HepG2 (cell line): ENCODE measurements around the gene UBL7. TPM values are rescaled to one million over a fixed set of nuclear protein-coding genes. Genes with fewer than 3 reads are reported as not detected.

Source experiments
- EHMT2 ChIP-seq: fragments of 200-600 bp; sonication (generic); IDR thresholded peaks from 2 replicates; pipeline ENCODE4 v1.7.0; 2017; ENCODE audit warnings: antibody characterized with exemption, low read depth, low read length, borderline replicate concordance
- GABPB1 ChIP-seq: IDR thresholded peaks from 2 replicates; pipeline ENCODE4 v1.6.1; 2016; ENCODE audit warnings: mild to moderate bottlenecking, missing genetic modification reagents, moderate library complexity, missing compliant biosample characterization
- GATAD2A ChIP-seq: IDR thresholded peaks from 2 replicates; pipeline ENCODE4 v1.6.1; 2016
- GTF3A ChIP-seq: sonication (generic); formaldehyde crosslinking; conservative IDR thresholded peaks from 2 replicates; pipeline ENCODE4 v1.4.0; 2020; ENCODE audit warnings: mild to moderate bottlenecking, missing genetic modification reagents
- GZF1 ChIP-seq: sonication (generic); formaldehyde crosslinking; IDR thresholded peaks from 2 replicates; pipeline ENCODE4 v1.5.1; 2020; ENCODE audit warnings: mild to moderate bottlenecking, missing genetic modification reagents
- HMGA1 ChIP-seq: sonication (generic); formaldehyde crosslinking; conservative IDR thresholded peaks from 2 replicates; pipeline ENCODE4 v1.4.0; 2020; ENCODE audit warnings: missing genetic modification reagents
- HNF4A ChIP-seq: sonication (generic); formaldehyde crosslinking; IDR thresholded peaks from 2 replicates; pipeline ENCODE4 v1.4.0; 2020; ENCODE audit warnings: missing genetic modification reagents
- HOXA3 ChIP-seq: sonication (generic); formaldehyde crosslinking; IDR thresholded peaks from 2 replicates; pipeline ENCODE4 v1.5.0; 2020; ENCODE audit warnings: missing genetic modification reagents
- IRF2 ChIP-seq: IDR thresholded peaks from 2 replicates; pipeline ENCODE4 v1.6.1; 2018; ENCODE audit warnings: missing genetic modification reagents, missing compliant biosample characterization
- MYC ChIP-seq: sonication (generic); formaldehyde crosslinking; IDR thresholded peaks from 2 replicates; pipeline ENCODE4 v1.9.0; 2021; ENCODE audit warnings: missing genetic modification reagents, borderline replicate concordance
- RERE ChIP-seq: IDR thresholded peaks from 2 replicates; pipeline ENCODE4 v1.6.1; 2016; ENCODE audit warnings: low read depth, missing genetic modification reagents, missing compliant biosample characterization
- SATB2 ChIP-seq: sonication (generic); formaldehyde crosslinking; IDR thresholded peaks from 2 replicates; pipeline ENCODE4 v1.5.0; 2020; ENCODE audit warnings: missing genetic modification reagents
- SIX4 ChIP-seq: sonication (generic); formaldehyde crosslinking; IDR thresholded peaks from 2 replicates; pipeline ENCODE4 v1.4.0; 2020; ENCODE audit warnings: missing genetic modification reagents
- SOX6 ChIP-seq, 2 experiments: fragments of 450-650 bp in 1 of 2; sonication (generic) in 1 of 2; formaldehyde crosslinking in 1 of 2; IDR thresholded peaks; 2 replicates each; pipeline versions ENCODE4 v1.4.0 to v1.6.1; 2017 to 2020; ENCODE audit warnings: antibody characterized with exemption in 1 of 2, mild to moderate bottlenecking in 1 of 2, missing genetic modification reagents in 1 of 2
- TARDBP ChIP-seq: sonication (generic); formaldehyde crosslinking; IDR thresholded peaks from 2 replicates; pipeline ENCODE4 v1.8.0; 2022; ENCODE audit warnings: mild to moderate bottlenecking, missing genetic modification reagents
- TSC22D2 ChIP-seq: sonication (generic); formaldehyde crosslinking; IDR thresholded peaks from 2 replicates; pipeline ENCODE4 v1.5.1; 2020; ENCODE audit warnings: missing genetic modification reagents, mild to moderate bottlenecking, borderline replicate concordance
- ZNF260 ChIP-seq: sonication (generic); formaldehyde crosslinking; IDR thresholded peaks from 2 replicates; pipeline ENCODE4 v1.4.0; 2020; ENCODE audit warnings: missing genetic modification reagents, low read depth, mild to moderate bottlenecking, borderline replicate concordance
- ZNF414 ChIP-seq: sonication (generic); formaldehyde crosslinking; IDR thresholded peaks from 2 replicates; pipeline ENCODE4 v1.5.0; 2020; ENCODE audit warnings: missing genetic modification reagents
- ZNF567 ChIP-seq: sonication (generic); formaldehyde crosslinking; IDR thresholded peaks from 2 replicates; pipeline ENCODE4 v1.8.1; 2023; ENCODE audit warnings: mild to moderate bottlenecking, missing genetic modification reagents, borderline replicate concordance
- ZNF674 ChIP-seq: sonication (generic); formaldehyde crosslinking; IDR thresholded peaks from 2 replicates; pipeline ENCODE4 v1.5.0; 2020; ENCODE audit warnings: low read depth, mild to moderate bottlenecking, missing genetic modification reagents
- polyA plus RNA-seq, 8 experiments: library from polyadenylated mRNA; depleted of rRNA in 3 of 8; stranded (reverse) in 7 of 8; unstranded in 1 of 8; fragments of >200 nt; fragmentation: Illumina TruSeq in 4 of 8; extraction: Trizol in 4 of 8; gene quantifications; 2 replicates each; pipeline versions ENCODE4 v1.2.1 to v1.2.3, GENCODE V29; 2011 to 2016; ENCODE audit warnings: low read depth in 4 of 8, missing spikeins in 1 of 8, mixed read lengths in 1 of 8; ENCODE audit not compliant: insufficient read depth in 1 of 8
- total RNA-seq, 5 experiments: library from RNA; depleted of rRNA; stranded (reverse); fragments of >200 nt; fragmentation: Illumina TruSeq; extraction: Trizol; gene quantifications; 2 replicates each; pipeline ENCODE4 v1.2.3, GENCODE V29; 2016; ENCODE audit warnings: low read depth in 1 of 5
- TF ChIP-seq, protein P1 (sequence below): sonication (generic); formaldehyde crosslinking; IDR thresholded peaks from 2 replicates; pipeline ENCODE4 v1.9.0; 2021; ENCODE audit warnings: missing genetic modification reagents, borderline replicate concordance

The UBL7 gene
- total and polyA plus RNA-seq, 2 of the 13 experiments (the other 11 are each of a cell fraction or from before 2014, with no cell fraction given): 55.0 to 63.5 TPM

GRCh38 chr15:74460871-74461846 lies at the start of gene UBL7 (continued):
- TF ChIP-seq RERE (CRISPR knock-in tag) (0 out of 2 replicates have a peak, but pooled peaks have one; percentile 22), GTF3A (CRISPR knock-in tag) (no peak), GZF1 (no peak), SOX6 (IDR thresholded peaks at IDR 0.05) (no peak), SOX6 (CRISPR knock-in tag; IDR thresholded peaks at IDR 0.05) (peak; percentile 83), SIX4 (peak; percentile 17; the same call in 1 of the 2 replicates), TARDBP (CRISPR knock-in tag) (peak; percentile 85; the same call in 1 of the 2 replicates), IRF2 (CRISPR knock-in tag) (peak; percentile 92), EHMT2 (no peak), ZNF414 (CRISPR knock-in tag) (no peak), MYC (CRISPR knock-in tag) (peak; percentile 90), SATB2 (CRISPR knock-in tag) (0 out of 2 replicates have a peak, but pooled peaks have one; percentile 14), ZNF674 (CRISPR knock-in tag) (no peak), HOXA3 (CRISPR knock-in tag) (peak; percentile 90), HMGA1 (CRISPR knock-in tag) (no peak), GABPB1 (CRISPR knock-in tag) (peak; percentile 99), TSC22D2 (no peak), HNF4A (CRISPR knock-in tag) (peak; percentile 22), ZNF260 (CRISPR knock-in tag) (no peak), GATAD2A (peak; percentile 69), ZNF567 (CRISPR knock-in tag) (peak; percentile 68; the same call in 1 of the 2 replicates)
- TF ChIP-seq, protein P1, sequence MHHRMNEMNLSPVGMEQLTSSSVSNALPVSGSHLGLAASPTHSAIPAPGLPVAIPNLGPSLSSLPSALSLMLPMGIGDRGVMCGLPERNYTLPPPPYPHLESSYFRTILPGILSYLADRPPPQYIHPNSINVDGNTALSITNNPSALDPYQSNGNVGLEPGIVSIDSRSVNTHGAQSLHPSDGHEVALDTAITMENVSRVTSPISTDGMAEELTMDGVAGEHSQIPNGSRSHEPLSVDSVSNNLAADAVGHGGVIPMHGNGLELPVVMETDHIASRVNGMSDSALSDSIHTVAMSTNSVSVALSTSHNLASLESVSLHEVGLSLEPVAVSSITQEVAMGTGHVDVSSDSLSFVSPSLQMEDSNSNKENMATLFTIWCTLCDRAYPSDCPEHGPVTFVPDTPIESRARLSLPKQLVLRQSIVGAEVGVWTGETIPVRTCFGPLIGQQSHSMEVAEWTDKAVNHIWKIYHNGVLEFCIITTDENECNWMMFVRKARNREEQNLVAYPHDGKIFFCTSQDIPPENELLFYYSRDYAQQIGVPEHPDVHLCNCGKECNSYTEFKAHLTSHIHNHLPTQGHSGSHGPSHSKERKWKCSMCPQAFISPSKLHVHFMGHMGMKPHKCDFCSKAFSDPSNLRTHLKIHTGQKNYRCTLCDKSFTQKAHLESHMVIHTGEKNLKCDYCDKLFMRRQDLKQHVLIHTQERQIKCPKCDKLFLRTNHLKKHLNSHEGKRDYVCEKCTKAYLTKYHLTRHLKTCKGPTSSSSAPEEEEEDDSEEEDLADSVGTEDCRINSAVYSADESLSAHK (CRISPR knock-in tag): no peak
